Keratinocyte (primary cell): ENCODE measurements around the gene ATP8A2. TPM values are rescaled to one million over a fixed set of nuclear protein-coding genes. Genes with fewer than 3 reads are reported as not detected.

Source experiments
- DNase-seq: peaks from one replicate; pipeline ENCODE4 v3.0.0-alpha.2; 2011; ENCODE audit warnings: low read depth, missing footprints, low spot score
- FAIRE-seq: peaks from 2 replicates; lab custom pipeline; 2011; peaks lifted over from hg19 to GRCh38; lab: Jason Lieb, UNC
- H2AFZ ChIP-seq: 2 replicates; pipeline ENCODE4 v1.6.0; 2012; ENCODE audit warnings: low read length, control low read depth, inconsistent platforms; ENCODE audit not compliant: control insufficient read depth
- H3K27ac ChIP-seq: 2 replicates; pipeline ENCODE4 v1.5.1; 2011; ENCODE audit warnings: low read length; ENCODE audit not compliant: control insufficient read depth, insufficient read depth
- H3K27me3 ChIP-seq: 3 replicates; pipeline ENCODE4 v1.6.0; 2011; ENCODE audit warnings: low read length; ENCODE audit not compliant: control insufficient read depth, insufficient read depth; ENCODE audit errors: extremely low read depth
- H3K36me3 ChIP-seq, 2 experiments: 2 replicates in 1 of 2; 3 replicates in 1 of 2; pipeline ENCODE4 v1.5.1; 2011; ENCODE audit warnings: low read length in 2 of 2, mild to moderate bottlenecking in 1 of 2; ENCODE audit not compliant: control insufficient read depth in 2 of 2, insufficient read depth in 2 of 2; ENCODE audit errors: extremely low read depth in 1 of 2
- H3K4me1 ChIP-seq: 3 replicates; pipeline ENCODE4 v1.5.1; 2011; ENCODE audit warnings: low read length; ENCODE audit not compliant: control insufficient read depth, insufficient read depth; ENCODE audit errors: extremely low read depth
- H3K4me2 ChIP-seq: 3 replicates; pipeline ENCODE4 v1.6.0; 2011; ENCODE audit warnings: low read depth, low read length; ENCODE audit not compliant: control insufficient read depth, insufficient read depth; ENCODE audit errors: extremely low read depth
- H3K4me3 ChIP-seq, 3 experiments: fragments of 200-600 bp in 1 of 3; sonication (generic) in 1 of 3; 2 replicates in 2 of 3; 3 replicates in 1 of 3; pipeline ENCODE4 v1.5.1; 2011 to 2016; ENCODE audit warnings: low read length in 3 of 3, mild to moderate bottlenecking in 3 of 3, control low read depth in 2 of 3, inconsistent platforms in 1 of 3, low read depth in 1 of 3, mixed read lengths in 1 of 3, mixed run types in 1 of 3, moderate library complexity in 1 of 3; ENCODE audit not compliant: control insufficient read depth in 2 of 3, insufficient read depth in 2 of 3; ENCODE audit errors: extremely low read depth in 1 of 3
- H3K79me2 ChIP-seq: 2 replicates; pipeline ENCODE4 v1.6.0; 2012; ENCODE audit warnings: low read length; ENCODE audit not compliant: control insufficient read depth, insufficient read depth
- H3K9ac ChIP-seq: 3 replicates; pipeline ENCODE4 v1.6.0; 2011; ENCODE audit warnings: low read length; ENCODE audit not compliant: control insufficient read depth, insufficient read depth; ENCODE audit errors: extremely low read depth
- H3K9me1 ChIP-seq: 3 replicates; pipeline ENCODE4 v1.6.0; 2011; ENCODE audit warnings: low read length; ENCODE audit not compliant: control insufficient read depth, insufficient read depth; ENCODE audit errors: extremely low read depth
- H3K9me3 ChIP-seq: 2 replicates; pipeline ENCODE4 v1.5.1; 2012; ENCODE audit warnings: low read depth, low read length; ENCODE audit not compliant: control insufficient read depth
- H4K20me1 ChIP-seq: 3 replicates; pipeline ENCODE4 v1.6.0; 2011; ENCODE audit warnings: low read length; ENCODE audit not compliant: control insufficient read depth, insufficient read depth; ENCODE audit errors: extremely low read depth
- CTCF ChIP-seq, 3 experiments: IDR thresholded peaks in 1 of 3; conservative IDR thresholded peaks in 1 of 3; optimal IDR thresholded peaks in 1 of 3; 2 replicates in 2 of 3; 3 replicates in 1 of 3; pipeline versions ENCODE3 to v1.5.1; 2011; ENCODE audit warnings: low read length in 3 of 3, mild to moderate bottlenecking in 3 of 3, moderate library complexity in 2 of 3, control low read depth in 1 of 3, inconsistent platforms in 1 of 3; ENCODE audit not compliant: insufficient read depth in 2 of 3; ENCODE audit errors: extremely low read depth in 1 of 3
- EZH2 ChIP-seq: IDR thresholded peaks from one replicate; pipeline ENCODE4 v1.6.1; 2012; ENCODE audit warnings: inconsistent platforms, mild to moderate bottlenecking, low read length, moderate library complexity
- dilution Hi-C: fragments of 300-500 bp; cut with MboI; formaldehyde crosslinking; loops from one replicate; pipeline ENCODE4 v1.7.0; 2020; ENCODE audit warnings: low sequenced_read_pairs; ENCODE audit not compliant: extremely low pct_ligation_motif_present
- polyA plus RNA-seq, 5 experiments: library from polyadenylated mRNA; depleted of rRNA in 3 of 5; stranded (reverse) in 3 of 5; stranded (forward) in 1 of 5; unstranded in 1 of 5; fragments of >200 nt; gene quantifications; 1 replicate in 1 of 5; 2 replicates in 3 of 5; 3 replicates in 1 of 5; pipeline versions ENCODE4 v1.2.1 to v1.2.3, GENCODE V29; 2011 to 2012; ENCODE audit warnings: missing spikeins in 2 of 5, low read depth in 1 of 5, low replicate concordance in 1 of 5

Gene ATP8A2
- polyA plus RNA-seq, 1 donor (not counting 4 experiments of a cell fraction or from before 2014, with no cell fraction given), result 0.16 TPM

DNA sequence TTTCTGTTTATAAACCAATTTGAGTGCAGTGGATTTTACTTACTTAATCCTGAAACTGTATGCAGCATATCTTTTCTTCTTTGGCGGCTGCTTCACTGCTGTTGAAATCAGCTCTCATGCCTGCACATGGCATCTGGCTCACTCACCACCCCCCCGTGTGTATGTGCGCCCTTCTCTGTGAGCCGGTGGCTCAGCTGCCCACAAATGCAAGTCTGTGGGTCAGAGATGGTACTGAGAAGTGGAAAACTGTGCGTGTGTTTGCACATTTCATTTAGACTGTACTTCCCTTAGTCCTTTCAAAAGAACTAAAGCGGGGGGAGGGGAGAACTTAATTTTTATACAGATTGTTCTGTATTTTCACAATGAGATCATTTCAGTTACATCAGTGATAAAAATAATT is 372.4 kb downstream of the ATP8A2 start:
- Histone ChIP-seq H4K20me1 (no peaks in the 10 kb centered on the region), H3K4me2 (no peak overlapping the region), H3K79me2 (no peaks in the 10 kb centered on the region), H3K27me3 (no peaks in the 10 kb centered on the region), H3K9ac (no peak overlapping the region), H3K27ac (no peak overlapping the region), H3K4me1 (no peaks in the 10 kb centered on the region), H2AFZ (no peak overlapping the region), H3K9me3 (no peaks in the 10 kb centered on the region), H3K36me3 (no peaks in the 10 kb centered on the region), H3K9me1 (no peaks in the 10 kb centered on the region), H3K4me3 (no peak overlapping the region)
- no peak for FAIRE-seq
- no peak for DNase-seq
- dilution Hi-C loops, result no loop called here
- TF ChIP-seq EZH2 (no peak), CTCF (optimal IDR thresholded peaks at IDR 0.05 in 1 of 3, IDR thresholded peaks at IDR 0.05 in 1 of 3, conservative IDR thresholded peaks at IDR 0.05 in 1 of 3; ENCODE audit: extremely low read depth in 1 of 3, insufficient read depth in 2 of 3, low read length in 3 of 3) (no peak)

- no peaks in the 10 kb centered on the region for H3K27me3 ChIP-seq
- no peaks in the 10 kb centered on the region for H3K79me2 ChIP-seq
- no peaks in the 10 kb centered on the region for H4K20me1 ChIP-seq
- no peak overlapping the region for H2AFZ ChIP-seq
- DNase-seq (no peak), FAIRE-seq (no peak)
- H3K36me3 ChIP-seq, result no peaks in the 10 kb centered on the region
- no peak overlapping the region for H3K27ac ChIP-seq
- TF ChIP-seq CTCF (optimal IDR thresholded peaks at IDR 0.05 in 1 of 3, IDR thresholded peaks at IDR 0.05 in 1 of 3, conservative IDR thresholded peaks at IDR 0.05 in 1 of 3; ENCODE audit: extremely low read depth in 1 of 3, insufficient read depth in 2 of 3, low read length in 3 of 3), result no peak
- TF ChIP-seq EZH2, result no peak
- H3K4me1 ChIP-seq, result no peaks in the 10 kb centered on the region
- dilution Hi-C loops, result no loop called here
- H3K4me2 ChIP-seq, result no peak overlapping the region
- H3K4me3 ChIP-seq, result no peak overlapping the region
- H3K9ac ChIP-seq, result no peak overlapping the region
- no peaks in the 10 kb centered on the region for H3K9me3 ChIP-seq
- H3K9me1 ChIP-seq, result no peaks in the 10 kb centered on the region
Measured at GRCh38 chr13:25746131-25746530, 374.4 kb downstream of the ATP8A2 start.
